ENCODE data around the gene CAPZA2. TPM values are rescaled to one million over a fixed set of nuclear protein-coding genes. Genes with fewer than 3 reads are reported as not detected.

Gene CAPZA2
- total RNA-seq, 1 experiment from 2014 or later, result 153 TPM

- ChIA-PET POLR2A (no interaction called here), CTCF (interaction anchor here (0.6 to 2.6 kb wide), 2 partner anchors 12 to 71 kb away, joined by 3 to 11 read pairs; no protein-coding TSS in a partner anchor)
- Mint-ChIP-seq H3K4me3 (no peak overlapping the region), H3K27me3 (ENCODE audit: low read depth) (no peaks in the 10 kb centered on the region), H3K4me1 (0 out of 2 replicates have a peak, but pooled peaks cover 3% of the 10 kb centered on the region), H3K9me3 (no peaks in the 10 kb centered on the region), H3K27ac (no peak overlapping the region), H3K36me3 (no peaks in the 10 kb centered on the region)
- TF ChIP-seq CDX4 (CRISPR knock-in tag; IDR thresholded peaks at IDR 0.05; ENCODE audit: borderline replicate concordance), result no peak
- TF ChIP-seq ZNF425 (CRISPR knock-in tag; conservative IDR thresholded peaks at IDR 0.05), result no peak
- TF ChIP-seq ZBTB21 (CRISPR knock-in tag; IDR thresholded peaks at IDR 0.05; ENCODE audit: borderline replicate concordance), result no peak
- no peak for TF ChIP-seq ELF4 (CRISPR knock-in tag; IDR thresholded peaks at IDR 0.05; ENCODE audit: low read depth)
- TF ChIP-seq FOXP1 (CRISPR knock-in tag; IDR thresholded peaks at IDR 0.05; ENCODE audit: borderline replicate concordance), result no peak
- TF ChIP-seq ZNF263 (CRISPR knock-in tag; IDR thresholded peaks at IDR 0.05; ENCODE audit: low read depth), result no peak
- no peak for TF ChIP-seq ZNF219 (CRISPR knock-in tag; IDR thresholded peaks at IDR 0.05; ENCODE audit: borderline replicate concordance)
- no peak for TF ChIP-seq NFE2L1 (CRISPR knock-in tag; IDR thresholded peaks at IDR 0.05)
- TF ChIP-seq ESRRA (CRISPR knock-in tag; IDR thresholded peaks at IDR 0.05; ENCODE audit: borderline replicate concordance), result no peak
- TF ChIP-seq USF1 (CRISPR knock-in tag; IDR thresholded peaks at IDR 0.05), result no peak
- no peak for TF ChIP-seq CREM (CRISPR knock-in tag; IDR thresholded peaks at IDR 0.05)
- no peak for TF ChIP-seq NFATC4 (CRISPR knock-in tag; IDR thresholded peaks at IDR 0.05)
- TF ChIP-seq ZNF671 (CRISPR knock-in tag; IDR thresholded peaks at IDR 0.05), result no peak
- TF ChIP-seq TEAD1 (CRISPR knock-in tag; IDR thresholded peaks at IDR 0.05), result no peak
- no peak for TF ChIP-seq FOXJ3 (CRISPR knock-in tag; IDR thresholded peaks at IDR 0.05; ENCODE audit: borderline replicate concordance)
- no peak for TF ChIP-seq GRHL2 (CRISPR knock-in tag; IDR thresholded peaks at IDR 0.05; ENCODE audit: insufficient replicate concordance, severe bottlenecking)
- no peak for TF ChIP-seq FOXP4 (CRISPR knock-in tag; IDR thresholded peaks at IDR 0.05)
- no peak for TF ChIP-seq CREB1 (CRISPR knock-in tag; IDR thresholded peaks at IDR 0.05)
- TF ChIP-seq HMGA2 (CRISPR knock-in tag; IDR thresholded peaks at IDR 0.05), result no peak
- no peak for TF ChIP-seq ZNF138 (CRISPR knock-in tag; conservative IDR thresholded peaks at IDR 0.05)
- DNase-seq (ENCODE audit: low spot score) (no peak), ATAC-seq (no peak)
Measured at GRCh38 chr7:116942504-116942903, 80.1 kb downstream of the CAPZA2 start.

GRCh38 chr7:116948934-116949333, 86.5 kb downstream of the CAPZA2 start:
- DNase-seq (ENCODE audit: low spot score), result no peak
- Mint-ChIP-seq H3K36me3 (no peaks in the 10 kb centered on the region), H3K9me3 (no peaks in the 10 kb centered on the region), H3K4me3 (no peak overlapping the region), H3K4me1 (peaks cover 15% of the 10 kb centered on the region), H3K27ac (no peak overlapping the region), H3K27me3 (ENCODE audit: low read depth) (peaks cover 4% of the 10 kb centered on the region; the same call in 1 of the 2 replicates)
- CTCF ChIA-PET, result no interaction called here
- POLR2A ChIA-PET, result no interaction called here
- no peak for ATAC-seq
- TF ChIP-seq ZNF396 (CRISPR knock-in tag; IDR thresholded peaks at IDR 0.05; ENCODE audit: borderline replicate concordance) (no peak), HMGA2 (CRISPR knock-in tag; IDR thresholded peaks at IDR 0.05) (no peak), CTCF (IDR thresholded peaks at IDR 0.05) (no peak), ATF1 (CRISPR knock-in tag; IDR thresholded peaks at IDR 0.05) (no peak), NR2C2 (CRISPR knock-in tag; IDR thresholded peaks at IDR 0.05) (no peak), TEAD1 (CRISPR knock-in tag; IDR thresholded peaks at IDR 0.05) (no peak), AR (CRISPR knock-in tag; IDR thresholded peaks at IDR 0.05) (no peak), PRRX2 (CRISPR knock-in tag; IDR thresholded peaks at IDR 0.05) (no peak)

Data from WTC11 (cell line).